ENCODE measurements around the gene SCYGR8.

- TF ChIP-seq CTCF (IDR thresholded peaks at IDR 0.05) (no peak), POLR2A (IDR thresholded peaks at IDR 0.05) (no peak)
These were observed 41.7 kb upstream of the SCYGR8 start for GRCh38 chr2:227703961-227704360.
